ENCODE data around the gene PAX2.

DNA sequence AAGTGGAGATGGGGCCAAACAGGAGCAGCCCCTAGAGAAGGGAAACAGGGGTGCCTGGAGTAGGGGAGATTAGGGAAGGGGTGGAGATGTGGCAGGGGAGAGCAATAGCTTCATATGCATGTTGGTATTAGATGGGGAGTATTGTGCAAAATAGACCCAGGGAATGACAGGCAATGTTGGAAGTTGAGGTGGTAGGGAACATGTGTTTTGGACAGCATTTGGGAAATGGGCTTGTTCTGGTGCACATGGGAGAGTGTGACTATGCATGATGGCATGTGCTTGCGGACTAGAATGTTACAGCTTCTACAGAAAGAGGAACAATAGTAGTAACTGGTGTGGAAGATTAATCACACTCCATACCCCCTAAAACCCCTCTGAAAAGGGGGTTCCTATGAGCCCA, 10.4 kb downstream of the PAX2 start:
- no peak for TF ChIP-seq POLR2A (IDR thresholded peaks at IDR 0.05)
- TF ChIP-seq EP300 (IDR thresholded peaks at IDR 0.05), result no peak
